Stimulated activated naive B cell treated with anti-CD40 and anti-IgM and Interleukin-4, amounts not matched to agents 10 μg/mL and 1 μg/mL and 100 μg/mL, for 72 hours (primary cell): ENCODE measurements around the gene MSI2.

Experiments used
- ATAC-seq, 2 donors: fragments of 150-1000 bp; cut with Tn5 transposase; replicated peaks; 2 replicates each; pipeline ENCODE4 v1.10.0; 2021; ENCODE audit warnings: moderate library complexity in 1 of 2
- DNase-seq: peaks from one replicate; pipeline ENCODE4 v3.0.0; 2021
- H3K27ac Mint-ChIP-seq: one replicate; pipeline ENCODE4 v1.8.0; 2022; ENCODE audit warnings: mild to moderate bottlenecking, mixed read lengths
- H3K27me3 Mint-ChIP-seq, 2 donors: one replicate each; pipeline ENCODE4 v1.8.0; 2022; ENCODE audit warnings: mixed read lengths in 2 of 2
- H3K36me3 Mint-ChIP-seq, 2 donors: one replicate each; pipeline ENCODE4 v1.8.0; 2022; ENCODE audit warnings: mixed read lengths in 2 of 2, mild to moderate bottlenecking in 1 of 2
- H3K4me1 Mint-ChIP-seq, 2 donors: one replicate each; pipeline ENCODE4 v1.8.0; 2022; ENCODE audit warnings: mixed read lengths in 2 of 2, mild to moderate bottlenecking in 1 of 2
- H3K4me3 Mint-ChIP-seq, 2 donors: one replicate each; pipeline ENCODE4 v1.8.0; 2022; ENCODE audit warnings: mild to moderate bottlenecking in 2 of 2, mixed read lengths in 2 of 2, moderate library complexity in 1 of 2
- H3K9me3 Mint-ChIP-seq, 2 donors: one replicate each; pipeline ENCODE4 v1.8.0; 2022; ENCODE audit warnings: mixed read lengths in 2 of 2, mild to moderate bottlenecking in 1 of 2

The MSI2 gene

DNA sequence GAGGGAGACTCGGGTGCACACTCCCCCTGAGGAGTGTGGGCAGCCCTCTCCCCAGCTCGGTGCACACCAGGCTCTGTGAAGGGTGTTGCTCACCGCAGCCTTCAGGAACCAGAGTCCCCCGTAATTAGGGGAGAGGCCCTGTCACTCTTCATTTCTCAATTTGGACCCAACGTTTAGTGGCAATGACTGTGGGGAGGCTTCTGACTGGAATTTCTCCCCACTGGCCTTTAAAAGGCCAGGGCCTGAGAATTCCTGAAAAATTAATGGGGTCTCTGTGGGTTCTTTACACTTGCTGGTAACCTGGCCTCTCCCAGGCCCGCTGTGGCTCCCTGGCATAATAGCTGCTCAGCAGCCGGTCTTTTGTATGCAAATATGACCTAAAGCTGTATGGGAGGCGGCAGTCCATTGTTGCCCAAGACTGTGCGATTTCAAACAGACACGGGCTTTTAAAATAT lies 209.7 kb downstream of the MSI2 start:
- peaks cover 65 to 96% of the 10 kb centered on the region in 2 donors for H3K4me1 Mint-ChIP-seq
- H3K27ac Mint-ChIP-seq = peak overlapping the region; percentile 73
- ATAC-seq (no peak), DNase-seq (no peak)
- H3K9me3 Mint-ChIP-seq = peaks cover 3 to 5% of the 10 kb centered on the region in 2 donors
- H3K27me3 Mint-ChIP-seq = no peaks in the 10 kb centered on the region
- H3K36me3 Mint-ChIP-seq = peaks cover 19 to 35% of the 10 kb centered on the region in 2 donors
- no peak overlapping the region for H3K4me3 Mint-ChIP-seq

DNA sequence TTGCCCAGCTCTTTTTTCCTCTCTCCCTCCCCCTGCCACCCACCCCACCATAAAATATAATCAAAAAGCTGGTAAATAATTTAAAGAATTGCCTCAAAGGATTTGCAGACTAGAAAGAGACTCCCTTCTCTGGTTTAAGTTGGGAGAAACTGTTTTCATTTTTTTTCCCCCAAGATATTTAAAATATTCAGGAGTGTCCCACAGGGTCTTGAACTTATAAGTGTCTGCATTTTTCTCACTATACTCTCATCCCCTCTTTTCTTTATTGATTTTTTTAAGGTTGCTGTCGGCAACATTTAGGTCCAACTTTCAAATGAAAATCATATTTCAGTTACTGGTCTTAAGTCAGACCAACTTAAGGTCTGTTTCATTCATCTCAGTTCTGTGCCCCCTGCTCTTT lies 210.2 kb downstream of the MSI2 start:
- peaks cover 3 to 5% of the 10 kb centered on the region in 2 donors for H3K9me3 Mint-ChIP-seq
- ATAC-seq (no peak), DNase-seq (no peak)
- H3K27me3 Mint-ChIP-seq = no peaks in the 10 kb centered on the region
- H3K4me1 Mint-ChIP-seq = peaks cover 63 to 94% of the 10 kb centered on the region in 2 donors
- no peak overlapping the region for H3K4me3 Mint-ChIP-seq
- H3K36me3 Mint-ChIP-seq = peaks cover 17 to 31% of the 10 kb centered on the region in 2 donors
- H3K27ac Mint-ChIP-seq = peak overlapping the region; percentile 56

DNA sequence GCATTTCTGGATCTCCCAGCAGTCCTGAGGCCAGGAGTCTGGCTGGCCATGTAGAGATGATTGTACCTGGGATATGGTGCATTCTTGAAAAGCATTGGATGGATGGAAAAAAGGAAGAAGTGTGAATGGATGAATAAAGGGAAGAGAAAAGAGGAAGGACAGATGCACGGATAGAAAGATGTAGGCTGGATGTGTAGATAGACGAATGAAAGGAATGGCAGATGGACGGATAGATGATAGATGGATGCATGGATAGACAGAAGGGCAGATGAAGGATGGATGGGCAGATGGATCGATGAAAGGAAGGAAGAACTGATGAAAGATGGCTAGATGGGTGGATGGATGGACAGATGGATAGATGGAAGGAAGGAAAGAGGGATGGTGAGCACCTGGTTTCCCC lies 210.9 kb downstream of the MSI2 start:
- Mint-ChIP-seq H3K27me3 (no peaks in the 10 kb centered on the region), H3K27ac (peak overlapping the region; percentile 56), H3K36me3 (peaks cover 14 to 25% of the 10 kb centered on the region in 2 donors), H3K4me3 (peak overlapping the region; percentile 1 to 19), H3K4me1 (peaks cover 61 to 94% of the 10 kb centered on the region in 2 donors), H3K9me3 (peaks cover 3 to 5% of the 10 kb centered on the region in 2 donors)
- ATAC-seq = no peak
- no peak for DNase-seq

DNA sequence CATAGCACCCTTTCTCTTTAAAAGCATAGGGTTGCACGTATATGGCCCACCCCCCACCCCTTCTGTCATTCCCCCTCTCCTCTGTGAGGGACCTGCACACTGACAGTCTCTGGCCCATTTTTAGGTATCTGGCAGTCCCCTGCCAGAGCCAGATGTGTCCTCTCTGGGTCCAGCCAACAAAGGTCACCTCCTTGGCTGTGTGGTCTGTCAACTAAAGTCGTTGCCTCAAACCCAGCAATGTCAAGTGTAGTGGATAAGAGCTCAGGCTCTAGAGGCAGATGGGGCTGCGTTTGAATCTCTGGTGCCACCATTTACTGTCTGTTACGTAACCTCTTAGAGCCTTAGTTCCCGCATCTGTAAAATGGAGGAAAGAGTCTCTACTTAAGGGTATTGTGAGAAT lies 211.5 kb downstream of the MSI2 start:
- H3K4me1 Mint-ChIP-seq = peaks cover 55 to 90% of the 10 kb centered on the region in 2 donors
- peaks cover 3 to 5% of the 10 kb centered on the region in 2 donors for H3K9me3 Mint-ChIP-seq
- peaks cover 14 to 22% of the 10 kb centered on the region in 2 donors for H3K36me3 Mint-ChIP-seq
- DNase-seq = no peak
- H3K4me3 Mint-ChIP-seq = no peak overlapping the region
- ATAC-seq = no peak
- H3K27me3 Mint-ChIP-seq = no peaks in the 10 kb centered on the region
- H3K27ac Mint-ChIP-seq = peak overlapping the region; percentile 89

DNA sequence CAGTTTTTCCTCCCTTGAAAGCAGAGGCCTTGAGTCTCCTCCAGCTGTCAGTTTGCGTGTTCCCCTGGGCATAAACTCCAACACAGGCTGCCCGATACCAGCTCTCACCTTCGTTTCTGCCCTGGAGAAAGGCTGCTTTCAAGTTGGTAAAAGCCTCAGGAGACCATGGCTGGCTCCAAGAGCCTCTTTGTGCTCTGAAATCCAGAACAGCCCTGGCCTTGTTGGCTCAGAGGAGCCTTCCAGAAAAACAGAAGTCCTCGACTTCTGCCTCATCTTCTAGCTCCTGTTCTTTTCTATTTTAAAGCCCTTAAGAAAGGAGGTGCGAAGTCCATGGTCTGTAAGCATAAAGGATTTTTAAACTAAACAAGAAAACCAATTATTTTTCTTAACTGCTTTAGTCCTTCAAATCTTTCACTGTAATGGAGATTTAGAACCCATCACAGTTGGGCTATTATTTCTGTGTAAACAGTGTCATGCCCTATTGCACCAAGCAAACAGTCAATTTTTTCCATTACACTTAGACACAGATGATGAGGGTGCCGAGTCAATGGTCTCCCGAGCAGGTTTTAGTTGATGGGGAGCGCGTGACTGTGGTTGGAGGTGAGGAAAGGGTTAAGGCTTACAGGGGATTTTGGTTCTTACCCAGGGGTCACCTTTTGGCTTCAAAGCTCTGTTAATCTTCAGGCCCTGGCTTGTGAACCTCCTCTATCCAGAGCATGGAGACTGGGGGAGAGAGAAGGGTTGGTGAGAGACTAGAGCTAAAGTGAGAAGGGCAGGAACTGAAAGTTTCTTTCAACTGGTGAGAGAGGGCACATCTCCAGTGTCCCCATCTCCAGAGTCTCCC lies 212.8 kb downstream of the MSI2 start:
- peak overlapping the region; percentile 89 for H3K27ac Mint-ChIP-seq
- H3K9me3 Mint-ChIP-seq = peaks cover 2 to 5% of the 10 kb centered on the region in 2 donors

DNA sequence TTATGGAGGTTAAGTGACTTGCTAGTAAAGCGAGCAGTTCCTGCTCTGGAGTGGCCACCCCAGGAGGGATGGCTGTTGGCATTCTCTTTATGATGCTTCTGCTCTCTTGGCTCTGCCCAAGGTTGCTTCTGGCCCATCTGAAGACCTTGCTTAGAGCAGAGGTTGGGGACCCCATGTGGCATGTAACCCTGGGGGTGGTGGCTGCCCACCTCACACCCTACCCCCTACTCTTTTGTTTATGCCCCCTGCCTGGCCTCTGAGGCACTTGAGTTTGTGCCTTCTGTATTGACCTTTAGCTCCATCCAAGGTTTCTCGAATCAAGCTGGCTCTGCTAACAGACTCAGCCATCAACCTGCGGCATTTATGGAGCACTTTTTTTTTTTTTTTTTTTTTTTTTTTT lies 214.6 kb downstream of the MSI2 start:
- H3K27me3 Mint-ChIP-seq = no peaks in the 10 kb centered on the region
- DNase-seq (no peak), ATAC-seq (no peak)
- H3K27ac Mint-ChIP-seq = no peak overlapping the region
- no peak overlapping the region for H3K4me3 Mint-ChIP-seq
- H3K9me3 Mint-ChIP-seq = peaks cover 2 to 5% of the 10 kb centered on the region in 2 donors
- H3K4me1 Mint-ChIP-seq = peaks cover 38 to 75% of the 10 kb centered on the region in 2 donors
- peaks cover 18 to 26% of the 10 kb centered on the region in 2 donors for H3K36me3 Mint-ChIP-seq

More for the DNA sequence above, 212.8 kb downstream of the MSI2 start:
- no peaks in the 10 kb centered on the region for H3K27me3 Mint-ChIP-seq
- peak; percentile 69 for DNase-seq
- peak; percentile 83 to 87 for ATAC-seq
- H3K4me1 Mint-ChIP-seq = peaks cover 47 to 82% of the 10 kb centered on the region in 2 donors
- H3K4me3 Mint-ChIP-seq = peak overlapping the region; percentile 7 to 55
- peaks cover 14 to 18% of the 10 kb centered on the region in 2 donors for H3K36me3 Mint-ChIP-seq

DNA sequence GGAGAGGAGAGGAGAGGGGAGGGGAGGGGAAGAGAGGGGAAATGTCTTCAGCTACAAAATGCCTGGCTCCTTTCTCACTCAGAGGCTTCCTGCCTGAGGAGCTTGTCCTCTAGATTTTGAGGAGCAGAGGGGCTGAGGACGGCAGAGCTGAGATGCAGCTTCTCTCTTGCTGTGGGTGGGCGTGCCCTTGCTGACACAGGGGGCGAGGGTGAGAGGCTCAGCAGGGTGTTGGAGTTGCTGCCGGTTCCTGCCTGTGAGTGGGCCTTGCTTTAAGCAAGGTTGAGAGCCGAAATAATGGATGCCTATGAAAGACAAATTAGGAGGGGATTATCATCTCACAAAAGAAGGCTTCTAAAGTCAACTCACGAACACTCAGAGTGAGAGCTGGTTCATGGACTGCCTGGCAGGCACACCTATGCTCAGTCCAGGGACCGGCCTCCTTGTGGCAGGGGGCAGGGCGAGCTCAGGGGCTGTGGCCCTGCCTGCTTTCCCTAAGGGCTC lies 215.6 kb downstream of the MSI2 start:
- H3K4me1 Mint-ChIP-seq = peaks cover 39 to 65% of the 10 kb centered on the region in 2 donors

DNA sequence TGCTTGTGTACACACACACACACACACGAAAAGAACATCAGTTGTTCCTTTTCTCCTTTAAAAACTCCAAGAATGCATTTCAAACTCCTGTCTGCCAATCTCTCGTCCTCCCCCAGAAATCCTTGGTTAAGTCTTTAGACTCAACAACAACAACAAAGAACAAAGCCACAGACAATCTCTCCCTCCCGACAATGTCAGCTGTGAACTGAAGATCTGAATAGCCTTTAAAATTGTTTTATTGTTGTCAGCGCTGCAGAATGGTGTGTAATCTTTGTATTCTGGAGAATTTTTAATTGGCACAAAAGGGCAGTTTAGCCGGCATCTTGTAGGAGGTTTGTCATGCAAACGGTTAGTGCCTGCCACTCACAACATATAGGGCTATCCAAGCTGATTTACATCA lies 219.5 kb downstream of the MSI2 start:
- H3K27me3 Mint-ChIP-seq = no peaks in the 10 kb centered on the region
- H3K4me1 Mint-ChIP-seq = peaks cover 28 to 54% of the 10 kb centered on the region in 2 donors
- H3K36me3 Mint-ChIP-seq = peaks cover 19 to 42% of the 10 kb centered on the region in 2 donors
- no peak overlapping the region for H3K4me3 Mint-ChIP-seq
- no peak overlapping the region for H3K27ac Mint-ChIP-seq
- H3K9me3 Mint-ChIP-seq = no peaks in the 10 kb centered on the region
- ATAC-seq (no peak), DNase-seq (no peak)

More for the DNA sequence above, 215.6 kb downstream of the MSI2 start:
- Mint-ChIP-seq H3K4me3 (no peak overlapping the region), H3K9me3 (peaks cover 2 to 5% of the 10 kb centered on the region in 2 donors), H3K27ac (peak overlapping the region; percentile 20), H3K27me3 (no peaks in the 10 kb centered on the region), H3K36me3 (peaks cover 18 to 32% of the 10 kb centered on the region in 2 donors)
- DNase-seq (no peak), ATAC-seq (no peak)

DNA sequence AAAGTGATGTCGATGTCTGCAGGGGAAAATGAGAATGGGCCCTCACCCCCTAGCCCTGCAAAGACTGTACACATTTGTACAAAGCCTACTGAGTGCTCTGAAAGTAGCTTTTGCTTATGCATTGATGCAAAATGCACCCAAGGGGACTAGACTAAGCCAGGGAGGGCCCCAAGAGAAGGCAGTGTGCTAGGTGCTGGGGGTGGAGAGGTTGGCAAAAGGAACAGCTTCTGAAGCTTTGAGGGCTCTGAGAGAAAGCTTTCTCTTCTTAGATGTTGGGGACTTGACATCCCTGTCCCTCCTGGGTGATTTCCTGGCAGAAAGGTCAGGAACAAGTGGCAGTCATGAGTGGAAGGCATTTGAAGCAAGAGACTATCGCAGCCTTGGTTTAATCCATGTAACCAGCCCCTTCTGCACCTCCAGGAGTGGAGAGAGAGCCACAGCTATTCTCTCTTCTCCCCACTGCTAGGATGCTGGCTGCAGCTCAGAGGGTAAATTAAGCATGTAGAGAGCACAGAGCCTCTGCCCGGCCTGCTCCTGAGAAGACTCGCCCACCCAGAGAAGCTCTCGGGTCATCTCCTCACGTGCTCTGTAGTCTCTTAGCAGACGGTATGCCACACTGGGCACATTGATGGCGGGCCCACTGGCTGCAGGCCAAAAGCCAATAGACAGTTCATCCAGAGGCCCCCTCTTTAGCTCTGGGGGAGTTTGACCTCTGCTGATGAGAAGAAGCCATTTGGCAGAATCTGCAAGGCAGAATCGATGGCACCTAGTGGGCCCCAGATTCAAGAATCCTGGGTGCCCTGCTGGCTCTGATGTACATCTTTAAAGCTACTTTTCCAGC lies 221.4 kb downstream of the MSI2 start:
- DNase-seq (no peak), ATAC-seq (no peak)
- no peak overlapping the region for H3K4me3 Mint-ChIP-seq
- H3K36me3 Mint-ChIP-seq = peaks cover 22 to 57% of the 10 kb centered on the region in 2 donors
- peak overlapping the region; percentile 62 for H3K27ac Mint-ChIP-seq
- H3K4me1 Mint-ChIP-seq = peaks cover 27 to 56% of the 10 kb centered on the region in 2 donors
- H3K9me3 Mint-ChIP-seq = peaks cover 0 to 1% of the 10 kb centered on the region in 2 donors
- no peaks in the 10 kb centered on the region for H3K27me3 Mint-ChIP-seq

DNA sequence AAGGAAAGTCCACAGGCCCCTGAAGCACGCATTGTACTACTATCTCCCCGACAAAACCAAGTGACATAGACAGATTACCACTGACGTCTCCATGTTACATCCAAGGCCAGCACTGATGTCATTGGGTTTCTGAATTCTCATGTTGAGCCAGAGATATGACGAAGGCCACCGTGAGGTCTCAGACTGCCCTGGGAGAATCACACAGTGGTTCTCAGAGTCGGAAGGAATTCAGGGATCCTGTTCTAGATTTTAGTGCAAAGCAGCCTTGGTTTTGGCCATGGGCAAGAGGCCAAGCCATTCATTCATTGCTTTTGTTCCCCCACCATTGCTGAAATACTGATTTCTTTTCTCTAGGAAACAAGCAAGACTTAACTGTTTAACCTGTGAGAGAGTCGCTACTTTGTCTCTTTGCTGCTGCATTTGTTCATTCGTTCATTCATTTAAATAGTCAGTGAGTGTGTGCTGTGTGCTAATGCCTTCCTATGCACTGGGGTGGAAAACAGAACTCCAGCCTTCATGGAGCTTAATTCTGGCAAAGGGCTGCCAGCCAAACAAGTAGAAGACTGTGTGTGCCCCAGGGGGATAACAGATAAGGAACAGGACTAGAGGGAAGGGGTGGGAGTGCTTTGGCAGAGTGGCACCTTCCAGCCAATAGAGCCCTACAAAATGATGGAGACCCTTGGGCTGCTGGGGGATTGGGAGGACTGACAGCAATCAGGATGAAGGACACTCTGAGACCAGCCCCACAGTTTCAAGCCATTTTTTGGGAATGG lies 222.3 kb downstream of the MSI2 start:
- no peaks in the 10 kb centered on the region for H3K27me3 Mint-ChIP-seq
- no peak overlapping the region for H3K27ac Mint-ChIP-seq
- H3K36me3 Mint-ChIP-seq = peaks cover 27 to 59% of the 10 kb centered on the region in 2 donors
- DNase-seq (no peak), ATAC-seq (no peak)
- no peak overlapping the region for H3K4me3 Mint-ChIP-seq
- H3K9me3 Mint-ChIP-seq = peaks cover 0 to 1% of the 10 kb centered on the region in 2 donors
- peaks cover 26 to 58% of the 10 kb centered on the region in 2 donors for H3K4me1 Mint-ChIP-seq

DNA sequence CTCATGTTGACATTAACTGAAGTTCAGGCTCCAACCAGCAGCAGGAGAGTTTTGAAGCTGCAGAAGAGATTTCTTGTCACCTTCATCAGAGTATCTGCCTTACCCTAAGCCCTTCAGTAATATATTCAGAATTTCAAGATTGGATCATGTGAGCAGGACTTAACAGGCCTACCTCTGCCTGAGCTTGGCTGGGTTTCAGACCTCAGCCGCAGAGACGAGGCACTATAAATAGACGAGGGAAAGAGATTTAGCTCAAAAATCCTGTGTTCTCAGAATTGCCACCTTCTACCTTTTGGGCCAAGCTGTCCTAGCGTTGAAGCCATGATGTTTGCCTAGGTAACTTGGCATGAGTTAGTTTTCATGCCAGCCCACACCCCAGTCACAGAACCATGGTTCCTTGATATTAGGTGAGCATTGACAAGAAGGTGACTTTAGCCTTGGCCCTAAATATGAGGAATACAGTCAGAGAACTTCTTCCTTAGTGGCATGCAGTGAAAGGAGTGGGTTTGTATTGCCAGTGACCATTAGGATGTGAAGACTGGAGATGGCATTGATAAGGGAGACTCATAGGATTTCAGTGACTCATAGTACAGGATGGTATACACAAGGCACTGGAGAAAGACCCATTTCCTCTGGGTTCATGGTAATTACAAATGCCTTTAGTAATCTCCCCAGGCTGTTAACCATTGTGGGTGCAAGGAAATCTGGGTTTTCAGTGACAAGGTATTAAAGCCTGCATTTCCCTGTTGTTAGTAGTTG lies 224.3 kb downstream of the MSI2 start:
- H3K27ac Mint-ChIP-seq = peak overlapping the region; percentile 52

DNA sequence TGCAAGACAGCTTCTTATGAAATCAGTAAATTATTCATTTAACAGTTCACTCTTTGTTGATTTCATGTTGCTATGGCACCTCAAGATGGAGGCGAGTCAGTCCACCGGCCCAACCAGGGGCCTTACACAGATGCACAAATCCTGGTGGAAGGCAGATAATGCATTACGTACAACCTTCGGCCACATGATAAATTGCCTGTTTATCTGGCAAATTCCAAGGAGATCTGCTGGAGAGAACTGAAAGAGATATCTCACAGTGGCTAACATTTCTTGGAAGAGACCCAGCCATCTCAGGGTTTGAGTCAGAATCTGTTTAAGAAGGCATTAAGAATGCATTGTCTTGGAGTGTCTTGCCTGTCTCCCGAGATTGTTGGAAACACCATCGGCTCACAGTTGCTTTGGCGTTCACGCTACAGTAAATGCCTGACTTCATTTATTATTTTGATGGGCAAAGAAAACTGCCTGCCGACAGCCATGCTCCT lies 225.6 kb downstream of the MSI2 start:
- ATAC-seq (no peak), DNase-seq (no peak)
- H3K27me3 Mint-ChIP-seq = no peaks in the 10 kb centered on the region
- H3K36me3 Mint-ChIP-seq = peaks cover 27 to 51% of the 10 kb centered on the region in 2 donors
- H3K4me1 Mint-ChIP-seq = peaks cover 41 to 75% of the 10 kb centered on the region in 2 donors
- H3K27ac Mint-ChIP-seq = no peak overlapping the region
- H3K4me3 Mint-ChIP-seq = no peak overlapping the region
- H3K9me3 Mint-ChIP-seq = peaks cover 0 to 1% of the 10 kb centered on the region in 2 donors

More for the DNA sequence above, 224.3 kb downstream of the MSI2 start:
- Mint-ChIP-seq H3K4me1 (peaks cover 33 to 62% of the 10 kb centered on the region in 2 donors), H3K4me3 (no peak overlapping the region), H3K27me3 (no peaks in the 10 kb centered on the region), H3K9me3 (peaks cover 0 to 1% of the 10 kb centered on the region in 2 donors), H3K36me3 (peaks cover 25 to 54% of the 10 kb centered on the region in 2 donors)
- ATAC-seq = peak; percentile 62 to 67
- DNase-seq = no peak

DNA sequence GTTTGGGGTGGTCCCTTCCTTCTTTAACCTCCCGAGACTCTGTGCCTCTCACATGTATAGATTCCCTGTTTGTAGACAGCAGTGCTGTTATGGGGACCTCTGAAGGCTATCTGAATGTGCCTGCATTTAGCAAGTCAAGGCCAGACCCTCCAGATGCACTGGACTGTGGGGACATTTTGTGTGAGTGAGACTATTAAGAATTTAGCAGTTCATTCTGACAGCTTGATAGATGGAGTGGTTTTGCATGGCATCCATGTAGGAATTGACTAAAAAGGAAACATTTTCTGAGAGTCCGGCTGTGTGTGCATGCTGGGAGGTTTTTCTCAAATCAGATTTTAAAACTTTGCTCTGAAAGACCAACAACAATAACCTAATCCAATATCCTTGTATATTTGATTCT lies 226.3 kb downstream of the MSI2 start:
- ATAC-seq = no peak
- H3K27ac Mint-ChIP-seq = peak overlapping the region; percentile 37
- H3K4me1 Mint-ChIP-seq = peaks cover 45 to 78% of the 10 kb centered on the region in 2 donors

More for the DNA sequence above, 226.3 kb downstream of the MSI2 start:
- H3K36me3 Mint-ChIP-seq = peaks cover 26 to 51% of the 10 kb centered on the region in 2 donors
- peaks cover 0 to 1% of the 10 kb centered on the region in 2 donors for H3K9me3 Mint-ChIP-seq
- no peaks in the 10 kb centered on the region for H3K27me3 Mint-ChIP-seq
- no peak overlapping the region for H3K4me3 Mint-ChIP-seq
- no peak for DNase-seq
